Stimulated activated CD4-positive, alpha-beta T cell treated with anti-CD3 and anti-CD28 coated beads, Interleukin-12 subunit alpha, Interleukin-12 subunit beta, amount 100 ng/mL, for 4 hours (primary cell): ENCODE results near the gene ARFGEF2.

Source experiments
- DNase-seq: peaks from one replicate; pipeline ENCODE4 v3.0.0-alpha.2; 2020

The ARFGEF2 gene

GRCh38 chr20:48899881-48900280 lies 21.6 kb upstream of the ARFGEF2 start:
- no peak for DNase-seq

GRCh38 chr20:48901326-48901725 lies 20.2 kb upstream of the ARFGEF2 start:
- no peak for DNase-seq

GRCh38 chr20:48903705-48904104 lies 17.8 kb upstream of the ARFGEF2 start:
- DNase-seq: no peak

GRCh38 chr20:48904566-48905296 lies 16.8 kb upstream of the ARFGEF2 start:
- peak; percentile 62 for DNase-seq

GRCh38 chr20:48905297-48905647 lies 16.2 kb upstream of the ARFGEF2 start:
- no peak for DNase-seq

GRCh38 chr20:48906221-48906877 lies 15.2 kb upstream of the ARFGEF2 start:
- DNase-seq: no peak

GRCh38 chr20:48908656-48909319 lies 12.7 kb upstream of the ARFGEF2 start:
- DNase-seq: no peak

- no peak for DNase-seq
Measured at GRCh38 chr20:48909910-48910309, 11.6 kb upstream of the ARFGEF2 start.

GRCh38 chr20:48910347-48910781 lies 11.1 kb upstream of the ARFGEF2 start:
- no peak for DNase-seq

- no peak for DNase-seq
Measured at GRCh38 chr20:48912065-48912464, 9.4 kb upstream of the ARFGEF2 start.

- DNase-seq: no peak
Measured at GRCh38 chr20:48916699-48917098, 4.8 kb upstream of the ARFGEF2 start.

GRCh38 chr20:48919336-48919881 lies 2.1 kb upstream of the ARFGEF2 start:
- no peak for DNase-seq

GRCh38 chr20:48919882-48920526 lies 1.5 kb upstream of the ARFGEF2 start:
- DNase-seq: no peak

- DNase-seq: no peak
Measured at GRCh38 chr20:48920527-48921167, 864 bp upstream of the ARFGEF2 start.

GRCh38 chr20:48921883-48922820 lies 641 bp downstream of the ARFGEF2 start:
- no peak for DNase-seq

- DNase-seq: no peak
Measured at GRCh38 chr20:48923149-48923718, 1.7 kb downstream of the ARFGEF2 start.

- DNase-seq: no peak
Measured at GRCh38 chr20:48924756-48925109, 3.2 kb downstream of the ARFGEF2 start.

GRCh38 chr20:48926267-48926666 lies 4.8 kb downstream of the ARFGEF2 start:
- no peak for DNase-seq

- no peak for DNase-seq
Measured at GRCh38 chr20:48926821-48927220, 5.3 kb downstream of the ARFGEF2 start.

- DNase-seq: no peak
Measured at GRCh38 chr20:48928832-48929725, 7.6 kb downstream of the ARFGEF2 start.
